ENCODE data around the gene PTGIS. TPM values are rescaled to one million over a fixed set of nuclear protein-coding genes. Genes with fewer than 3 reads are reported as not detected.

The PTGIS gene
- total RNA-seq, 1 donor from 2014 or later = 43.6 TPM

GRCh38 chr20:49607568-49607967, 39.6 kb upstream of the PTGIS start:
- intact Hi-C loops (cut with micrococcal nuclease) = loop anchor here (5.0 kb wide), 2 partner anchors 35 to 125 kb away; partner anchors contain the start of gene KCNB1
- no peaks in the 10 kb centered on the region for H3K27me3 Mint-ChIP-seq (ENCODE audit: insufficient read depth)
- peaks cover 41% of the 10 kb centered on the region for H3K4me1 Mint-ChIP-seq (ENCODE audit: low read depth)
- no peaks in the 10 kb centered on the region for H3K9me3 Mint-ChIP-seq
- no peak overlapping the region for H3K4me3 Mint-ChIP-seq
- no peak for DNase-seq (ENCODE audit: low spot score)
- H3K36me3 Mint-ChIP-seq (ENCODE audit: low read depth) = peaks cover 17% of the 10 kb centered on the region
- no peak overlapping the region for H3K27ac Mint-ChIP-seq

- DNase-seq (ENCODE audit: low spot score) = no peak
- H3K27me3 Mint-ChIP-seq (ENCODE audit: insufficient read depth) = no peaks in the 10 kb centered on the region
Measured at GRCh38 chr20:49603209-49603627, 35.3 kb upstream of the PTGIS start.

GRCh38 chr20:49602345-49603208, 34.6 kb upstream of the PTGIS start:
- no peak for DNase-seq (ENCODE audit: low spot score)
- Mint-ChIP-seq H3K36me3 (ENCODE audit: low read depth) (peaks cover 21% of the 10 kb centered on the region), H3K4me1 (ENCODE audit: low read depth) (peaks cover 51% of the 10 kb centered on the region), H3K9me3 (peaks cover 4% of the 10 kb centered on the region), H3K4me3 (no peak overlapping the region), H3K27me3 (ENCODE audit: insufficient read depth) (no peaks in the 10 kb centered on the region), H3K27ac (peak overlapping the region; percentile 65)
- intact Hi-C loops (cut with micrococcal nuclease) = no loop called here

More at GRCh38 chr20:49603209-49603627, 35.3 kb upstream of the PTGIS start:
- peaks cover 16% of the 10 kb centered on the region for H3K36me3 Mint-ChIP-seq (ENCODE audit: low read depth)
- peaks cover under 1% of the 10 kb centered on the region for H3K9me3 Mint-ChIP-seq
- peaks cover 51% of the 10 kb centered on the region for H3K4me1 Mint-ChIP-seq (ENCODE audit: low read depth)
- no peak overlapping the region for H3K4me3 Mint-ChIP-seq
- intact Hi-C loops (cut with micrococcal nuclease) = no loop called here
- no peak overlapping the region for H3K27ac Mint-ChIP-seq

GRCh38 chr20:49601153-49601924, 33.4 kb upstream of the PTGIS start:
- Mint-ChIP-seq H3K4me1 (ENCODE audit: low read depth) (peaks cover 56% of the 10 kb centered on the region), H3K4me3 (no peak overlapping the region), H3K27ac (peak overlapping the region; percentile 62), H3K9me3 (peaks cover 4% of the 10 kb centered on the region), H3K27me3 (ENCODE audit: insufficient read depth) (no peaks in the 10 kb centered on the region), H3K36me3 (ENCODE audit: low read depth) (peaks cover 28% of the 10 kb centered on the region)
- intact Hi-C loops (cut with micrococcal nuclease) = no loop called here
- DNase-seq (ENCODE audit: low spot score) = no peak

GRCh38 chr20:49599746-49600113, 31.8 kb upstream of the PTGIS start:
- Mint-ChIP-seq H3K9me3 (peaks cover 4% of the 10 kb centered on the region), H3K27me3 (ENCODE audit: insufficient read depth) (no peaks in the 10 kb centered on the region), H3K4me3 (no peak overlapping the region), H3K27ac (peak overlapping the region; percentile 33), H3K36me3 (ENCODE audit: low read depth) (peaks cover 37% of the 10 kb centered on the region), H3K4me1 (ENCODE audit: low read depth) (peaks cover 72% of the 10 kb centered on the region)
- DNase-seq (ENCODE audit: low spot score) = no peak
- intact Hi-C loops (cut with micrococcal nuclease) = loop anchor here (10.0 kb wide), 1 partner anchor 515 kb away; the partner anchor contains the start of gene UBE2V1

- Mint-ChIP-seq H3K9me3 (peaks cover 4% of the 10 kb centered on the region), H3K36me3 (ENCODE audit: low read depth) (peaks cover 32% of the 10 kb centered on the region), H3K4me1 (ENCODE audit: low read depth) (peaks cover 84% of the 10 kb centered on the region), H3K27ac (peak overlapping the region; percentile 97), H3K4me3 (no peak overlapping the region), H3K27me3 (ENCODE audit: insufficient read depth) (no peaks in the 10 kb centered on the region)
- no peak for DNase-seq (ENCODE audit: low spot score)
- intact Hi-C loops (cut with micrococcal nuclease) = loop anchor here (10.0 kb wide), 1 partner anchor 517 kb away; the partner anchor contains the start of gene UBE2V1
Measured at GRCh38 chr20:49597825-49598395, 30.0 kb upstream of the PTGIS start.

- peak overlapping the region; percentile 99 for H3K27ac Mint-ChIP-seq
- intact Hi-C loops (cut with micrococcal nuclease) = loop anchor here (1.0 to 10.0 kb wide), 7 partner anchors 12 to 519 kb away; partner anchors contain the start of genes SLC9A8 and UBE2V1
- peaks cover 32% of the 10 kb centered on the region for H3K36me3 Mint-ChIP-seq (ENCODE audit: low read depth)
- H3K4me1 Mint-ChIP-seq (ENCODE audit: low read depth) = peaks cover 91% of the 10 kb centered on the region
- peaks cover 11% of the 10 kb centered on the region for H3K9me3 Mint-ChIP-seq
- no peaks in the 10 kb centered on the region for H3K27me3 Mint-ChIP-seq (ENCODE audit: insufficient read depth)
- DNase-seq (ENCODE audit: low spot score) = peak; percentile 71
- peak overlapping the region; percentile 81 for H3K4me3 Mint-ChIP-seq
Measured at GRCh38 chr20:49595811-49596561, 28.0 kb upstream of the PTGIS start.

- H3K27me3 Mint-ChIP-seq (ENCODE audit: insufficient read depth) = no peaks in the 10 kb centered on the region
- DNase-seq (ENCODE audit: low spot score) = no peak
- H3K27ac Mint-ChIP-seq = peak overlapping the region; percentile 99
- H3K9me3 Mint-ChIP-seq = peaks cover 13% of the 10 kb centered on the region
- peak overlapping the region; percentile 81 for H3K4me3 Mint-ChIP-seq
- intact Hi-C loops (cut with micrococcal nuclease) = loop anchor here (2.0 to 10.0 kb wide), 4 partner anchors 73 to 519 kb away; partner anchors contain the start of genes SLC9A8 and UBE2V1
- H3K36me3 Mint-ChIP-seq (ENCODE audit: low read depth) = peaks cover 35% of the 10 kb centered on the region
- peaks cover 90% of the 10 kb centered on the region for H3K4me1 Mint-ChIP-seq (ENCODE audit: low read depth)
Measured at GRCh38 chr20:49595346-49595745, 27.4 kb upstream of the PTGIS start.

- intact Hi-C loops (cut with micrococcal nuclease) = loop anchor here (2.0 to 10.0 kb wide), 4 partner anchors 74 to 520 kb away; partner anchors contain the start of genes SLC9A8 and UBE2V1
- Mint-ChIP-seq H3K27me3 (ENCODE audit: insufficient read depth) (no peaks in the 10 kb centered on the region), H3K36me3 (ENCODE audit: low read depth) (peaks cover 39% of the 10 kb centered on the region), H3K4me3 (peak overlapping the region; percentile 81), H3K9me3 (peaks cover 18% of the 10 kb centered on the region), H3K4me1 (ENCODE audit: low read depth) (peaks cover 90% of the 10 kb centered on the region), H3K27ac (peak overlapping the region; percentile 99)
- DNase-seq (ENCODE audit: low spot score) = no peak
Measured at GRCh38 chr20:49594931-49595315, 27.0 kb upstream of the PTGIS start.

GRCh38 chr20:49594143-49594930, 26.4 kb upstream of the PTGIS start:
- peak overlapping the region; percentile 99 for H3K27ac Mint-ChIP-seq
- peaks cover 42% of the 10 kb centered on the region for H3K36me3 Mint-ChIP-seq (ENCODE audit: low read depth)

GRCh38 chr20:49593466-49594142, 25.7 kb upstream of the PTGIS start:
- Mint-ChIP-seq H3K36me3 (ENCODE audit: low read depth) (peaks cover 46% of the 10 kb centered on the region), H3K9me3 (peaks cover 23% of the 10 kb centered on the region), H3K27ac (peak overlapping the region; percentile 99), H3K4me1 (ENCODE audit: low read depth) (peaks cover 91% of the 10 kb centered on the region), H3K27me3 (ENCODE audit: insufficient read depth) (no peaks in the 10 kb centered on the region), H3K4me3 (peak overlapping the region; percentile 81)
- DNase-seq (ENCODE audit: low spot score) = no peak
- intact Hi-C loops (cut with micrococcal nuclease) = loop anchor here (2.0 to 10.0 kb wide), 4 partner anchors 75 to 521 kb away; partner anchors contain the start of genes SLC9A8 and UBE2V1

More at GRCh38 chr20:49594143-49594930, 26.4 kb upstream of the PTGIS start:
- peak; percentile 76 for DNase-seq (ENCODE audit: low spot score)
- Mint-ChIP-seq H3K4me3 (peak overlapping the region; percentile 81), H3K27me3 (ENCODE audit: insufficient read depth) (no peaks in the 10 kb centered on the region), H3K4me1 (ENCODE audit: low read depth) (peaks cover 90% of the 10 kb centered on the region), H3K9me3 (peaks cover 20% of the 10 kb centered on the region)
- intact Hi-C loops (cut with micrococcal nuclease) = loop anchor here (2.0 to 10.0 kb wide), 4 partner anchors 74 to 520 kb away; partner anchors contain the start of genes SLC9A8 and UBE2V1

Data from activated T-helper 1 cell treated with anti-CD3 and anti-CD28 coated beads, Interleukin-12 subunit alpha, Interleukin-12 subunit beta, Interleukin-2, Interleukin-4 antibody, amounts not matched to agents 30 ng/mL and 10 ng/mL and 1 ng/mL, durations not matched to agents 14 hours and 24 hours and 36 hours (primary cell).